HepG2 (cell line): ENCODE results near the gene RTN4RL2. TPM values are rescaled to one million over a fixed set of nuclear protein-coding genes. Genes with fewer than 3 reads are reported as not detected.
A peak's percentile ranks its signal among the peaks of the same experiment; 100 is the strongest.

ENCODE experiments used
- CBX5 ChIP-seq: sonication (generic); formaldehyde crosslinking; IDR thresholded peaks from 2 replicates; pipeline ENCODE4 v1.4.0; 2020; ENCODE audit warnings: missing genetic modification reagents, borderline replicate concordance
- DR1 ChIP-seq: sonication (generic); formaldehyde crosslinking; IDR thresholded peaks from 2 replicates; pipeline ENCODE4 v1.8.0; 2021; ENCODE audit warnings: mild to moderate bottlenecking, missing genetic modification reagents, inconsistent platforms
- POLR2A ChIP-seq, 2 experiments: IDR thresholded peaks; 2 replicates each; pipeline ENCODE4 v1.6.1; 2011; ENCODE audit warnings: low read depth in 2 of 2, low read length in 2 of 2, mild to moderate bottlenecking in 1 of 2, moderate library complexity in 1 of 2; ENCODE audit not compliant: insufficient read depth in 1 of 2
- RFX1 ChIP-seq: fragments of 450-650 bp; IDR thresholded peaks from 2 replicates; pipeline ENCODE4 v1.6.1; 2017
- SMAD3 ChIP-seq: sonication (generic); formaldehyde crosslinking; IDR thresholded peaks from 2 replicates; pipeline ENCODE4 v1.4.0; 2020; ENCODE audit warnings: missing genetic modification reagents
- SP140L ChIP-seq: sonication (generic); formaldehyde crosslinking; IDR thresholded peaks from 2 replicates; pipeline ENCODE4 v1.4.0; 2020; ENCODE audit warnings: missing genetic modification reagents, borderline replicate concordance
- TAF1 ChIP-seq: sonication (generic); formaldehyde crosslinking; IDR thresholded peaks from 2 replicates; pipeline ENCODE4 v1.4.0; 2020; ENCODE audit warnings: missing genetic modification reagents
- TCF7L2 ChIP-seq: IDR thresholded peaks from 2 replicates; pipeline ENCODE4 v1.6.1; 2011; ENCODE audit warnings: mild to moderate bottlenecking, low read depth, low read length, moderate library complexity
- TEAD2 ChIP-seq: sonication (generic); formaldehyde crosslinking; IDR thresholded peaks from 2 replicates; pipeline ENCODE4 v1.9.0; 2021; ENCODE audit warnings: missing genetic modification reagents
- TEAD3 ChIP-seq: optimal IDR thresholded peaks from 2 replicates; pipeline ENCODE3; 2016; ENCODE audit warnings: borderline replicate concordance
- ZC3H13 ChIP-seq: sonication (generic); formaldehyde crosslinking; IDR thresholded peaks from 2 replicates; pipeline ENCODE4 v1.8.1; 2023; ENCODE audit warnings: mild to moderate bottlenecking, missing genetic modification reagents, moderate library complexity
- ZFYVE20 ChIP-seq: sonication (generic); formaldehyde crosslinking; IDR thresholded peaks from 2 replicates; pipeline ENCODE4 v1.8.0; 2023; ENCODE audit warnings: low read depth, mild to moderate bottlenecking, moderate library complexity, missing genetic modification reagents, borderline replicate concordance
- ZNF124 ChIP-seq: sonication (generic); formaldehyde crosslinking; IDR thresholded peaks from 2 replicates; pipeline ENCODE4 v1.4.0; 2020; ENCODE audit warnings: missing genetic modification reagents
- ZNF329 ChIP-seq: sonication (generic); formaldehyde crosslinking; IDR thresholded peaks from 2 replicates; pipeline ENCODE4 v1.9.0; 2021; ENCODE audit warnings: low read depth, mild to moderate bottlenecking, missing genetic modification reagents
- ZNF33B ChIP-seq: sonication (generic); formaldehyde crosslinking; IDR thresholded peaks from 2 replicates; pipeline ENCODE4 v1.5.1; 2020; ENCODE audit warnings: mild to moderate bottlenecking, missing genetic modification reagents
- ZNF564 ChIP-seq: sonication (generic); formaldehyde crosslinking; IDR thresholded peaks from 2 replicates; pipeline ENCODE4 v1.8.1; 2023; ENCODE audit warnings: mild to moderate bottlenecking, missing genetic modification reagents
- ZNF577 ChIP-seq: sonication (generic); formaldehyde crosslinking; IDR thresholded peaks from 2 replicates; pipeline ENCODE4 v1.4.0; 2020; ENCODE audit warnings: mild to moderate bottlenecking, low read depth, missing genetic modification reagents, borderline replicate concordance
- ZNF615 ChIP-seq: sonication (generic); formaldehyde crosslinking; IDR thresholded peaks from 2 replicates; pipeline ENCODE4 v1.5.0; 2020; ENCODE audit warnings: mild to moderate bottlenecking, missing genetic modification reagents, borderline replicate concordance
- ZNF724P ChIP-seq: sonication (generic); formaldehyde crosslinking; IDR thresholded peaks from 2 replicates; pipeline ENCODE4 v1.8.0; 2022; ENCODE audit warnings: missing genetic modification reagents, borderline replicate concordance
- polyA plus RNA-seq, 8 experiments: library from polyadenylated mRNA; depleted of rRNA in 3 of 8; stranded (reverse) in 7 of 8; unstranded in 1 of 8; fragments of >200 nt; fragmentation: Illumina TruSeq in 4 of 8; extraction: Trizol in 4 of 8; gene quantifications; 2 replicates each; pipeline versions ENCODE4 v1.2.1 to v1.2.3, GENCODE V29; 2011 to 2016; ENCODE audit warnings: low read depth in 4 of 8, missing spikeins in 1 of 8, mixed read lengths in 1 of 8; ENCODE audit not compliant: insufficient read depth in 1 of 8
- total RNA-seq, 5 experiments: library from RNA; depleted of rRNA; stranded (reverse); fragments of >200 nt; fragmentation: Illumina TruSeq; extraction: Trizol; gene quantifications; 2 replicates each; pipeline ENCODE4 v1.2.3, GENCODE V29; 2016; ENCODE audit warnings: low read depth in 1 of 5
- TF ChIP-seq, protein P1 (sequence below): IDR thresholded peaks from 2 replicates; pipeline ENCODE4 v1.6.1; 2016; ENCODE audit warnings: mild to moderate bottlenecking, missing biosample characterization, missing genetic modification reagents
- TF ChIP-seq, protein P2 (sequence below): sonication (generic); formaldehyde crosslinking; IDR thresholded peaks from 2 replicates; pipeline ENCODE4 v1.4.0; 2020; ENCODE audit warnings: missing genetic modification reagents
- TF ChIP-seq, protein P3 (sequence below): sonication (generic); formaldehyde crosslinking; IDR thresholded peaks from 2 replicates; pipeline ENCODE4 v1.8.0; 2022; ENCODE audit warnings: missing genetic modification reagents, mild to moderate bottlenecking, moderate library complexity, borderline replicate concordance
- TF ChIP-seq, protein P4 (sequence below): sonication (generic); formaldehyde crosslinking; IDR thresholded peaks from 2 replicates; pipeline ENCODE4 v1.4.0; 2020; ENCODE audit warnings: missing genetic modification reagents, mild to moderate bottlenecking, borderline replicate concordance

RTN4RL2 gene
- total and polyA plus RNA-seq, 2 of the 13 experiments (the other 11 are each of a cell fraction or from before 2014, with no cell fraction given): 1.3 to 4.3 TPM

DNA sequence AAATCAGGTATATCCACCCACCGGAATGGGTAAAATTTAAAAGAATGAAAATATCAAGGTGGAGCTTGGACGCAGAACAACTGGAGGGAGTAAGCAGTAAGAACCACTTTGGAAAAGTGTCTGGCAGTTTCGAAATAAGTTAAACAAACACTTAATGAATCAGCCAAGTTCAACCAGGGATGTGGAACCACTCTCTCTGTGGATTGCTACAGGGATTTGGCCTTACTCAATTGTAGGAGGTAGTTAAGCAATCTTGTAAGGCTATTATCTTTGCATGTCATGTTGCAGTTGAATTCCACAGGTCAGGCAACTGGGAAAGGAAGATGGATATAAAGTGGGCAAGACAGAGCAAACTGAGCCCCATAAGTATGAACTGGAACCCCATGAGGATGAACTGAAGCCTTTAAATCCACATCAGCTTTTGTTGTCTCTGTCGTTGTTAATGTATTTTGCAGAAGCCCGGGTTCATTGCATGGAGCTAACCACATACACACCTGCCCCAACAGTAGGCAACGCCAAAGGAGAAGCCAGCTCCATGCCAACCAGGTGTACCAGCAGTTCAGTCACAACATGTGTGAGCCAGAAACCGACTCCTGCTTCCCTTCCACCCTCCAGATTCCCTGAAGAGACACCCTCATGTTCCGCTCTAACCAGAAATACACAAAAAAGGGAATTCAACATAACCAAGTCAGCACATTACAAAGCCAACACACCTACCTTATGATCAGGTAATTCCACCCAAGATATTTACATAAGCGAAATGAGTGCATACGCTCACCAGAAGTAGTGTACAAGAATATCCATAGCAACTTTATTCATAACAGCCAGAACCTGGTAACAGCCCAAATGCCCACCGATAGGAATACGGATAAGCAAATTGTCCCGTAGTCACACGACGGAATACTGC lies 25.4 kb upstream of the RTN4RL2 start (continued):
- TF ChIP-seq DR1 (CRISPR knock-in tag): no peak
- TF ChIP-seq, protein P1, sequence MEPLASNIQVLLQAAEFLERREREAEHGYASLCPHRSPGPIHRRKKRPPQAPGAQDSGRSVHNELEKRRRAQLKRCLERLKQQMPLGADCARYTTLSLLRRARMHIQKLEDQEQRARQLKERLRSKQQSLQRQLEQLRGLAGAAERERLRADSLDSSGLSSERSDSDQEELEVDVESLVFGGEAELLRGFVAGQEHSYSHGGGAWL (CRISPR knock-in tag): no peak
- TF ChIP-seq TAF1 (CRISPR knock-in tag): no peak
- no peak for TF ChIP-seq ZC3H13 (CRISPR knock-in tag)
- TF ChIP-seq TEAD2 (CRISPR knock-in tag): no peak
- TF ChIP-seq ZNF577 (CRISPR knock-in tag): no peak
- TF ChIP-seq POLR2A (IDR thresholded peaks at IDR 0.05; ENCODE audit: insufficient read depth in 1 of 2, low read depth in 2 of 2, low read length in 2 of 2): no peak
- no peak for TF ChIP-seq ZNF564 (CRISPR knock-in tag)
- TF ChIP-seq ZFYVE20: no peak
- TF ChIP-seq ZNF33B: no peak
- TF ChIP-seq TCF7L2: no peak
- TF ChIP-seq ZNF124 (CRISPR knock-in tag): 0 out of 2 replicates have a peak, but pooled peaks have one; percentile 56
- no peak for TF ChIP-seq RFX1
- TF ChIP-seq CBX5: peak; percentile 77; the same call in 1 of the 2 replicates
- TF ChIP-seq, protein P2, sequence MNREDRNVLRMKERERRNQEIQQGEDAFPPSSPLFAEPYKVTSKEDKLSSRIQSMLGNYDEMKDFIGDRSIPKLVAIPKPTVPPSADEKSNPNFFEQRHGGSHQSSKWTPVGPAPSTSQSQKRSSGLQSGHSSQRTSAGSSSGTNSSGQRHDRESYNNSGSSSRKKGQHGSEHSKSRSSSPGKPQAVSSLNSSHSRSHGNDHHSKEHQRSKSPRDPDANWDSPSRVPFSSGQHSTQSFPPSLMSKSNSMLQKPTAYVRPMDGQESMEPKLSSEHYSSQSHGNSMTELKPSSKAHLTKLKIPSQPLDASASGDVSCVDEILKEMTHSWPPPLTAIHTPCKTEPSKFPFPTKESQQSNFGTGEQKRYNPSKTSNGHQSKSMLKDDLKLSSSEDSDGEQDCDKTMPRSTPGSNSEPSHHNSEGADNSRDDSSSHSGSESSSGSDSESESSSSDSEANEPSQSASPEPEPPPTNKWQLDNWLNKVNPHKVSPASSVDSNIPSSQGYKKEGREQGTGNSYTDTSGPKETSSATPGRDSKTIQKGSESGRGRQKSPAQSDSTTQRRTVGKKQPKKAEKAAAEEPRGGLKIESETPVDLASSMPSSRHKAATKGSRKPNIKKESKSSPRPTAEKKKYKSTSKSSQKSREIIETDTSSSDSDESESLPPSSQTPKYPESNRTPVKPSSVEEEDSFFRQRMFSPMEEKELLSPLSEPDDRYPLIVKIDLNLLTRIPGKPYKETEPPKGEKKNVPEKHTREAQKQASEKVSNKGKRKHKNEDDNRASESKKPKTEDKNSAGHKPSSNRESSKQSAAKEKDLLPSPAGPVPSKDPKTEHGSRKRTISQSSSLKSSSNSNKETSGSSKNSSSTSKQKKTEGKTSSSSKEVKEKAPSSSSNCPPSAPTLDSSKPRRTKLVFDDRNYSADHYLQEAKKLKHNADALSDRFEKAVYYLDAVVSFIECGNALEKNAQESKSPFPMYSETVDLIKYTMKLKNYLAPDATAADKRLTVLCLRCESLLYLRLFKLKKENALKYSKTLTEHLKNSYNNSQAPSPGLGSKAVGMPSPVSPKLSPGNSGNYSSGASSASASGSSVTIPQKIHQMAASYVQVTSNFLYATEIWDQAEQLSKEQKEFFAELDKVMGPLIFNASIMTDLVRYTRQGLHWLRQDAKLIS (CRISPR knock-in tag): no peak
- TF ChIP-seq, protein P3, sequence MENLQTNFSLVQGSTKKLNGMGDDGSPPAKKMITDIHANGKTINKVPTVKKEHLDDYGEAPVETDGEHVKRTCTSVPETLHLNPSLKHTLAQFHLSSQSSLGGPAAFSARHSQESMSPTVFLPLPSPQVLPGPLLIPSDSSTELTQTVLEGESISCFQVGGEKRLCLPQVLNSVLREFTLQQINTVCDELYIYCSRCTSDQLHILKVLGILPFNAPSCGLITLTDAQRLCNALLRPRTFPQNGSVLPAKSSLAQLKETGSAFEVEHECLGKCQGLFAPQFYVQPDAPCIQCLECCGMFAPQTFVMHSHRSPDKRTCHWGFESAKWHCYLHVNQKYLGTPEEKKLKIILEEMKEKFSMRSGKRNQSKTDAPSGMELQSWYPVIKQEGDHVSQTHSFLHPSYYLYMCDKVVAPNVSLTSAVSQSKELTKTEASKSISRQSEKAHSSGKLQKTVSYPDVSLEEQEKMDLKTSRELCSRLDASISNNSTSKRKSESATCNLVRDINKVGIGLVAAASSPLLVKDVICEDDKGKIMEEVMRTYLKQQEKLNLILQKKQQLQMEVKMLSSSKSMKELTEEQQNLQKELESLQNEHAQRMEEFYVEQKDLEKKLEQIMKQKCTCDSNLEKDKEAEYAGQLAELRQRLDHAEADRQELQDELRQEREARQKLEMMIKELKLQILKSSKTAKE (CRISPR knock-in tag): no peak
- TF ChIP-seq, protein P4, sequence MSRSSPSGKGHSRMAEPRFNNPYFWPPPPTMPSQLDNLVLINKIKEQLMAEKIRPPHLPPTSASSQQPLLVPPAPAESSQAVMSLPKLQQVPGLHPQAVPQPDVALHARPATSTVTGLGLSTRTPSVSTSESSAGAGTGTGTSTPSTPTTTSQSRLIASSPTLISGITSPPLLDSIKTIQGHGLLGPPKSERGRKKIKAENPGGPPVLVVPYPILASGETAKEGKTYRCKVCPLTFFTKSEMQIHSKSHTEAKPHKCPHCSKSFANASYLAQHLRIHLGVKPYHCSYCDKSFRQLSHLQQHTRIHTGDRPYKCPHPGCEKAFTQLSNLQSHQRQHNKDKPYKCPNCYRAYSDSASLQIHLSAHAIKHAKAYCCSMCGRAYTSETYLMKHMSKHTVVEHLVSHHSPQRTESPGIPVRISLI (CRISPR knock-in tag): peak; percentile 24; the same call in 1 of the 2 replicates
- TF ChIP-seq ZNF724P (CRISPR knock-in tag): no peak
- no peak for TF ChIP-seq ZNF329 (CRISPR knock-in tag)
- TF ChIP-seq TEAD3: peak; percentile 87
- no peak for TF ChIP-seq ZNF615 (CRISPR knock-in tag)
- peak; percentile 85 for TF ChIP-seq SMAD3
- 0 out of 2 replicates have a peak, but pooled peaks have one; percentile 36 for TF ChIP-seq SP140L (CRISPR knock-in tag)
